GM12878 (cell line): Measurements from ENCODE around the gene BHLHE41. TPM values are rescaled to one million over a fixed set of nuclear protein-coding genes. Genes with fewer than 3 reads are reported as not detected.

ENCODE experiments used
- ATF2 ChIP-seq: IDR thresholded peaks from 2 replicates; pipeline ENCODE4 v1.6.1; 2012; ENCODE audit warnings: low read length, inconsistent platforms
- BCL3 ChIP-seq: IDR thresholded peaks from 2 replicates; pipeline ENCODE4 v1.6.1; 2011; ENCODE audit warnings: borderline replicate concordance, low read depth, mild to moderate bottlenecking, moderate library complexity, low read length; ENCODE audit not compliant: insufficient read depth, poor library complexity, severe bottlenecking
- CBFB ChIP-seq: IDR thresholded peaks from 2 replicates; pipeline ENCODE4 v1.6.1; 2016; ENCODE audit warnings: antibody characterized with exemption, low read depth
- CHD4 ChIP-seq: fragments of 200-600 bp; sonication (generic); IDR thresholded peaks from 2 replicates; pipeline ENCODE4 v1.6.1; 2016; ENCODE audit warnings: mild to moderate bottlenecking
- CREM ChIP-seq: IDR thresholded peaks from 2 replicates; pipeline ENCODE4 v1.6.1; 2014; ENCODE audit warnings: antibody characterized with exemption, low read depth
- FOXM1 ChIP-seq: IDR thresholded peaks from 2 replicates; pipeline ENCODE4 v1.6.1; 2012; ENCODE audit warnings: low read depth, mild to moderate bottlenecking, inconsistent platforms, low read length, moderate library complexity
- NR2F1 ChIP-seq: fragments of 450-650 bp; conservative IDR thresholded peaks from 2 replicates; pipeline ENCODE4 v1.6.1; 2017; ENCODE audit warnings: mild to moderate bottlenecking
- PAX8 ChIP-seq: fragments of 450-650 bp; IDR thresholded peaks from 2 replicates; pipeline ENCODE4 v1.6.1; 2017; ENCODE audit warnings: mild to moderate bottlenecking, moderate library complexity
- RB1 ChIP-seq: fragments of 450-650 bp; formaldehyde crosslinking; IDR thresholded peaks from 2 replicates; pipeline ENCODE4 v1.6.1; 2017; ENCODE audit warnings: mild to moderate bottlenecking, borderline replicate concordance
- REST ChIP-seq: IDR thresholded peaks from 2 replicates; pipeline ENCODE4 v1.6.1; 2012; ENCODE audit warnings: mild to moderate bottlenecking, low read depth, low read length
- WRNIP1 ChIP-seq: IDR thresholded peaks from 2 replicates; pipeline ENCODE4 v1.6.1; 2011; ENCODE audit warnings: low read depth, low read length, improper control_type of control experiment, borderline replicate concordance
- ZNF622 ChIP-seq: fragments of 450-650 bp; IDR thresholded peaks from 2 replicates; pipeline ENCODE4 v1.6.1; 2017; ENCODE audit warnings: mild to moderate bottlenecking, inconsistent platforms
- polyA plus RNA-seq, 11 experiments: library from polyadenylated mRNA; depleted of rRNA in 4 of 11; unstranded in 6 of 11; stranded (reverse) in 5 of 11; fragments of >200 nt; fragmentation: Nextera tagmentation in 4 of 11; fragmentation: Illumina TruSeq in 1 of 11; extraction: Ambion mirVana in 4 of 11; extraction: Trizol in 1 of 11; gene quantifications; 1 replicate in 1 of 11; 2 replicates in 10 of 11; pipeline versions ENCODE4 v1.2.1 to v1.2.3, GENCODE V29; 2011 to 2016; ENCODE audit warnings: inconsistent platforms in 2 of 11, missing spikeins in 2 of 11, low read depth in 1 of 11
- total RNA-seq, 4 experiments: library from RNA; depleted of rRNA in 3 of 4; stranded (reverse); fragments of >200 nt in 3 of 4; fragmentation: Illumina TruSeq in 1 of 4; extraction: Trizol in 1 of 4; gene quantifications; 2 replicates each; pipeline versions ENCODE4 v1.2.1 to v1.2.3, GENCODE V29; 2013 to 2021
- TF ChIP-seq, protein P1 (sequence below): IDR thresholded peaks from 2 replicates; pipeline ENCODE4 v1.6.1; 2011; ENCODE audit warnings: low read depth, low read length, improper control_type of control experiment, borderline replicate concordance
- TF ChIP-seq, protein P2 (sequence below), 3 experiments: IDR thresholded peaks in 2 of 3; conservative IDR thresholded peaks in 1 of 3; 2 replicates each; pipeline ENCODE4 v1.5.1; 2011; ENCODE audit warnings: low read depth in 3 of 3, low read length in 3 of 3, mild to moderate bottlenecking in 3 of 3, control low read depth in 2 of 3, moderate library complexity in 2 of 3, inconsistent platforms in 1 of 3, mixed read lengths in 1 of 3; ENCODE audit not compliant: control insufficient read depth in 2 of 3, insufficient read depth in 1 of 3; ENCODE audit errors: extremely low read depth in 1 of 3
- TF ChIP-seq, protein P3 (sequence below): fragments of 450-650 bp; IDR thresholded peaks from 2 replicates; pipeline ENCODE4 v1.6.1; 2017; ENCODE audit warnings: mild to moderate bottlenecking, moderate library complexity

BHLHE41 gene
- total and polyA plus RNA-seq, 10 of the 15 experiments (the other 5 are each of a cell fraction or from before 2014, with no cell fraction given): 0.02 to 1.5 (median 0.07) TPM; not detected in 3

- TF ChIP-seq REST (no peak; the same call in 1 of the 2 replicates), BCL3 (no peak), WRNIP1 (no peak; the same call in 1 of the 2 replicates), FOXM1 (peak; percentile 83), ZNF622 (no peak), CBFB (0 out of 2 replicates have a peak, but pooled peaks have one; percentile 62), NR2F1 (peak; percentile 59; the same call in 1 of the 2 replicates), PAX8 (no peak), ATF2 (peak; percentile 80), RB1 (peak; percentile 55; the same call in 1 of the 2 replicates), CREM (peak; percentile 44; the same call in 1 of the 2 replicates), CHD4 (0 out of 2 replicates have a peak, but pooled peaks have one; percentile 32)
- TF ChIP-seq, protein P1, sequence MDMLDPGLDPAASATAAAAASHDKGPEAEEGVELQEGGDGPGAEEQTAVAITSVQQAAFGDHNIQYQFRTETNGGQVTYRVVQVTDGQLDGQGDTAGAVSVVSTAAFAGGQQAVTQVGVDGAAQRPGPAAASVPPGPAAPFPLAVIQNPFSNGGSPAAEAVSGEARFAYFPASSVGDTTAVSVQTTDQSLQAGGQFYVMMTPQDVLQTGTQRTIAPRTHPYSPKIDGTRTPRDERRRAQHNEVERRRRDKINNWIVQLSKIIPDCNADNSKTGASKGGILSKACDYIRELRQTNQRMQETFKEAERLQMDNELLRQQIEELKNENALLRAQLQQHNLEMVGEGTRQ: no peak
- TF ChIP-seq, protein P2, sequence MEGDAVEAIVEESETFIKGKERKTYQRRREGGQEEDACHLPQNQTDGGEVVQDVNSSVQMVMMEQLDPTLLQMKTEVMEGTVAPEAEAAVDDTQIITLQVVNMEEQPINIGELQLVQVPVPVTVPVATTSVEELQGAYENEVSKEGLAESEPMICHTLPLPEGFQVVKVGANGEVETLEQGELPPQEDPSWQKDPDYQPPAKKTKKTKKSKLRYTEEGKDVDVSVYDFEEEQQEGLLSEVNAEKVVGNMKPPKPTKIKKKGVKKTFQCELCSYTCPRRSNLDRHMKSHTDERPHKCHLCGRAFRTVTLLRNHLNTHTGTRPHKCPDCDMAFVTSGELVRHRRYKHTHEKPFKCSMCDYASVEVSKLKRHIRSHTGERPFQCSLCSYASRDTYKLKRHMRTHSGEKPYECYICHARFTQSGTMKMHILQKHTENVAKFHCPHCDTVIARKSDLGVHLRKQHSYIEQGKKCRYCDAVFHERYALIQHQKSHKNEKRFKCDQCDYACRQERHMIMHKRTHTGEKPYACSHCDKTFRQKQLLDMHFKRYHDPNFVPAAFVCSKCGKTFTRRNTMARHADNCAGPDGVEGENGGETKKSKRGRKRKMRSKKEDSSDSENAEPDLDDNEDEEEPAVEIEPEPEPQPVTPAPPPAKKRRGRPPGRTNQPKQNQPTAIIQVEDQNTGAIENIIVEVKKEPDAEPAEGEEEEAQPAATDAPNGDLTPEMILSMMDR (IDR thresholded peaks at IDR 0.05 in 2 of 3, conservative IDR thresholded peaks at IDR 0.05 in 1 of 3; ENCODE audit: control insufficient read depth in 2 of 3, extremely low read depth in 1 of 3, insufficient read depth in 1 of 3, low read depth in 3 of 3, low read length in 3 of 3): no peak
- TF ChIP-seq, protein P3, sequence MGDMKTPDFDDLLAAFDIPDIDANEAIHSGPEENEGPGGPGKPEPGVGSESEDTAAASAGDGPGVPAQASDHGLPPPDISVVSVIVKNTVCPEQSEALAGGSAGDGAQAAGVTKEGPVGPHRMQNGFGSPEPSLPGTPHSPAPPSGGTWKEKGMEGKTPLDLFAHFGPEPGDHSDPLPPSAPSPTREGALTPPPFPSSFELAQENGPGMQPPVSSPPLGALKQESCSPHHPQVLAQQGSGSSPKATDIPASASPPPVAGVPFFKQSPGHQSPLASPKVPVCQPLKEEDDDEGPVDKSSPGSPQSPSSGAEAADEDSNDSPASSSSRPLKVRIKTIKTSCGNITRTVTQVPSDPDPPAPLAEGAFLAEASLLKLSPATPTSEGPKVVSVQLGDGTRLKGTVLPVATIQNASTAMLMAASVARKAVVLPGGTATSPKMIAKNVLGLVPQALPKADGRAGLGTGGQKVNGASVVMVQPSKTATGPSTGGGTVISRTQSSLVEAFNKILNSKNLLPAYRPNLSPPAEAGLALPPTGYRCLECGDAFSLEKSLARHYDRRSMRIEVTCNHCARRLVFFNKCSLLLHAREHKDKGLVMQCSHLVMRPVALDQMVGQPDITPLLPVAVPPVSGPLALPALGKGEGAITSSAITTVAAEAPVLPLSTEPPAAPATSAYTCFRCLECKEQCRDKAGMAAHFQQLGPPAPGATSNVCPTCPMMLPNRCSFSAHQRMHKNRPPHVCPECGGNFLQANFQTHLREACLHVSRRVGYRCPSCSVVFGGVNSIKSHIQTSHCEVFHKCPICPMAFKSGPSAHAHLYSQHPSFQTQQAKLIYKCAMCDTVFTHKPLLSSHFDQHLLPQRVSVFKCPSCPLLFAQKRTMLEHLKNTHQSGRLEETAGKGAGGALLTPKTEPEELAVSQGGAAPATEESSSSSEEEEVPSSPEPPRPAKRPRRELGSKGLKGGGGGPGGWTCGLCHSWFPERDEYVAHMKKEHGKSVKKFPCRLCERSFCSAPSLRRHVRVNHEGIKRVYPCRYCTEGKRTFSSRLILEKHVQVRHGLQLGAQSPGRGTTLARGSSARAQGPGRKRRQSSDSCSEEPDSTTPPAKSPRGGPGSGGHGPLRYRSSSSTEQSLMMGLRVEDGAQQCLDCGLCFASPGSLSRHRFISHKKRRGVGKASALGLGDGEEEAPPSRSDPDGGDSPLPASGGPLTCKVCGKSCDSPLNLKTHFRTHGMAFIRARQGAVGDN: peak; percentile 86; the same call in 1 of the 2 replicates
Observed at GRCh38 chr12:26156201-26156871, 31.5 kb upstream of the BHLHE41 start (continued).
